DOHH2 (cell line): ENCODE results near the gene TBX4.

Source experiments
- H3F3A ChIP-seq: fragments of 200-600 bp; sonication (generic), shearing (Covaris generic); 2 replicates; pipeline ENCODE4 v1.6.0; 2016; ENCODE audit warnings: antibody characterized with exemption, mild to moderate bottlenecking; ENCODE audit not compliant: control insufficient read depth, insufficient read depth
- H3K27ac ChIP-seq: fragments of 200-600 bp; sonication (generic); 2 replicates; pipeline ENCODE4 v1.5.1; 2014; ENCODE audit warnings: low read depth, mild to moderate bottlenecking, low read length, moderate library complexity
- H3K27me3 ChIP-seq: fragments of 200-600 bp; sonication (generic); 2 replicates; pipeline ENCODE4 v1.6.1; 2014; ENCODE audit warnings: mild to moderate bottlenecking, low read length, mixed read lengths; ENCODE audit not compliant: control insufficient read depth
- H3K36me3 ChIP-seq: fragments of 200-600 bp; sonication (generic); 2 replicates; pipeline ENCODE4 v1.6.1; 2014; ENCODE audit warnings: mild to moderate bottlenecking, low read length, moderate library complexity, mixed read lengths; ENCODE audit not compliant: control insufficient read depth
- H3K4me1 ChIP-seq: fragments of 200-600 bp; sonication (generic); 2 replicates; pipeline ENCODE4 v1.6.1; 2014; ENCODE audit warnings: mild to moderate bottlenecking, low read length, mixed read lengths; ENCODE audit not compliant: control insufficient read depth
- H3K4me2 ChIP-seq: fragments of 200-600 bp; sonication (generic); 2 replicates; pipeline ENCODE4 v1.6.0; 2014; ENCODE audit warnings: mild to moderate bottlenecking, low read length, moderate library complexity
- H3K4me3 ChIP-seq: fragments of 200-600 bp; sonication (generic); 2 replicates; pipeline ENCODE4 v1.5.1; 2014; ENCODE audit warnings: mild to moderate bottlenecking, low read length, mixed read lengths
- H3K79me2 ChIP-seq: fragments of 200-600 bp; sonication (generic); 2 replicates; pipeline ENCODE4 v1.6.1; 2014; ENCODE audit warnings: mild to moderate bottlenecking, low read length, mixed read lengths; ENCODE audit not compliant: control insufficient read depth
- H3K9me2 ChIP-seq: fragments of 200-600 bp; sonication (generic); replicated peaks from 2 replicates; pipeline ENCODE4 v1.6.1; 2014; ENCODE audit warnings: mild to moderate bottlenecking, low read length, mixed read lengths; ENCODE audit not compliant: control insufficient read depth
- H3K9me3 ChIP-seq: fragments of 200-600 bp; sonication (generic); 2 replicates; pipeline ENCODE4 v1.6.1; 2014; ENCODE audit warnings: antibody characterized with exemption, low read length, mixed read lengths; ENCODE audit not compliant: control insufficient read depth, insufficient read depth
- H4K20me1 ChIP-seq: fragments of 200-600 bp; sonication (generic); 2 replicates; pipeline ENCODE4 v1.6.0; 2014; ENCODE audit warnings: low read depth, mild to moderate bottlenecking, antibody characterized with exemption, low read length, moderate library complexity; ENCODE audit not compliant: control insufficient read depth, insufficient read depth
- EZH2phosphoT487 ChIP-seq: fragments of 200-600 bp; sonication (generic); IDR thresholded peaks from 2 replicates; pipeline ENCODE4 v1.6.1; 2017; ENCODE audit warnings: borderline replicate concordance, mild to moderate bottlenecking, antibody characterized with exemption, low read length, moderate library complexity, mixed read lengths
- TF ChIP-seq, protein P1 (sequence below): fragments of 200-600 bp; sonication (generic); IDR thresholded peaks from one replicate; pipeline ENCODE4 v1.5.1; 2014; ENCODE audit warnings: antibody characterized with exemption, mild to moderate bottlenecking, low read depth, low read length; ENCODE audit not compliant: poor library complexity, severe bottlenecking

TBX4 gene

DNA sequence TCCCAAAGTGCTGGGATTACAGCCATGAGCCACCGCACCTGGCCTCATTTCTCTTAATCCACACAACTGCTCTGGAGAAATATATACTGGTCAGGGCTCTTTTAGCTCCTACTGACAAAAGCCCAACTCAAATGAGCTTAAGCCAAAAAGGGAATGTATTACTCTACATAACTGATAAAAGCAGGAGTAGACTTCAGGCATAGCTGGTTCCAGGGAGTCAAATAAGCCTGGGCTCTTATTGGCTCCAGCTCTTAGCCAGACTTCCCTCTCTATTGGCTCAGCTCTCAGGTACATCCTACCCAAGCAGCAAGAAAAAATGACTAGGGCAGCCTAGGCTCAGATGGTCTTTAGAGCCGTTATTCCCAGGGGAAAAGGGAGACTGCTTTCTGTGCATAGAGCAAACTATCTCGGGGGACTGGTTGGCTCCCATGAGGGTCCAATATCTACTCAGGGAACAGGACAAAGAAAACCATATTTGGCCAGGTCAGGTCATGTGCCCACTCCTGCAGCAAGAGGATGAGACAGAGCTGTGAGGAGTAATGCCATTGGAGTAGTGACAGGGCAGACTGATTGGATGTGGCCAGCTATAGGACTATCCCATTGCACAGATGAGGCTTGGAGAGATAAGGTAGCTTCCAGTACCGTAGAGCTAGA is 31.4 kb upstream of the TBX4 start:
- Histone ChIP-seq H4K20me1 (no peaks in the 10 kb centered on the region), H3K79me2 (no peaks in the 10 kb centered on the region), H3K27me3 (peaks cover 9% of the 10 kb centered on the region), H3F3A (no peaks in the 10 kb centered on the region), H3K9me2 (no peaks in the 10 kb centered on the region), H3K27ac (no peak overlapping the region), H3K36me3 (no peaks in the 10 kb centered on the region), H3K9me3 (no peaks in the 10 kb centered on the region), H3K4me1 (no peaks in the 10 kb centered on the region), H3K4me3 (no peak overlapping the region), H3K4me2 (no peak overlapping the region)
- no peak for TF ChIP-seq EZH2phosphoT487
- TF ChIP-seq, protein P1, sequence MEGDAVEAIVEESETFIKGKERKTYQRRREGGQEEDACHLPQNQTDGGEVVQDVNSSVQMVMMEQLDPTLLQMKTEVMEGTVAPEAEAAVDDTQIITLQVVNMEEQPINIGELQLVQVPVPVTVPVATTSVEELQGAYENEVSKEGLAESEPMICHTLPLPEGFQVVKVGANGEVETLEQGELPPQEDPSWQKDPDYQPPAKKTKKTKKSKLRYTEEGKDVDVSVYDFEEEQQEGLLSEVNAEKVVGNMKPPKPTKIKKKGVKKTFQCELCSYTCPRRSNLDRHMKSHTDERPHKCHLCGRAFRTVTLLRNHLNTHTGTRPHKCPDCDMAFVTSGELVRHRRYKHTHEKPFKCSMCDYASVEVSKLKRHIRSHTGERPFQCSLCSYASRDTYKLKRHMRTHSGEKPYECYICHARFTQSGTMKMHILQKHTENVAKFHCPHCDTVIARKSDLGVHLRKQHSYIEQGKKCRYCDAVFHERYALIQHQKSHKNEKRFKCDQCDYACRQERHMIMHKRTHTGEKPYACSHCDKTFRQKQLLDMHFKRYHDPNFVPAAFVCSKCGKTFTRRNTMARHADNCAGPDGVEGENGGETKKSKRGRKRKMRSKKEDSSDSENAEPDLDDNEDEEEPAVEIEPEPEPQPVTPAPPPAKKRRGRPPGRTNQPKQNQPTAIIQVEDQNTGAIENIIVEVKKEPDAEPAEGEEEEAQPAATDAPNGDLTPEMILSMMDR: no peak

DNA sequence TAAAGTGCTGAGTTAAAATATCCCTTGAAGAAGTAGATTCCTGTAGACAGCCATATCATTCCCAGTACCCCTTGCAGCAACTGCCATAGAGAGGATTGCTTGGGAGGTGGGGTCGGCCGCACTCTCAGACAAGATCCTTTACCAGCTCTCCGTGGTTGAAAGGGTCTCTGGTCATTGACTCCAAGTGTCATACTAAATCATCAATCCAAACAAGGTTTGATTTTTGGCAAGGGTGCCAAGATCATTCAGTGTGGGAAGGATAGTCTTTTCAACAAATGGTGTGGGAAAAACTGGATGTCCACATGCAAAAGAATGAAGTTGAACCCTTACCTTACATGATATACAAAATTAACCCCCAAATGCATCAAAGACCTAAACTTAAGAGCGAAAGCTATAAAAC is 30.8 kb upstream of the TBX4 start:
- Histone ChIP-seq H3K4me2 (no peak overlapping the region), H3K4me3 (no peak overlapping the region), H3K27me3 (peaks cover 9% of the 10 kb centered on the region), H3F3A (no peaks in the 10 kb centered on the region), H3K27ac (no peak overlapping the region), H4K20me1 (no peaks in the 10 kb centered on the region), H3K9me2 (no peaks in the 10 kb centered on the region), H3K4me1 (no peaks in the 10 kb centered on the region), H3K36me3 (no peaks in the 10 kb centered on the region), H3K79me2 (no peaks in the 10 kb centered on the region), H3K9me3 (no peaks in the 10 kb centered on the region)
- TF ChIP-seq EZH2phosphoT487: no peak
- TF ChIP-seq, protein P1: no peak

DNA sequence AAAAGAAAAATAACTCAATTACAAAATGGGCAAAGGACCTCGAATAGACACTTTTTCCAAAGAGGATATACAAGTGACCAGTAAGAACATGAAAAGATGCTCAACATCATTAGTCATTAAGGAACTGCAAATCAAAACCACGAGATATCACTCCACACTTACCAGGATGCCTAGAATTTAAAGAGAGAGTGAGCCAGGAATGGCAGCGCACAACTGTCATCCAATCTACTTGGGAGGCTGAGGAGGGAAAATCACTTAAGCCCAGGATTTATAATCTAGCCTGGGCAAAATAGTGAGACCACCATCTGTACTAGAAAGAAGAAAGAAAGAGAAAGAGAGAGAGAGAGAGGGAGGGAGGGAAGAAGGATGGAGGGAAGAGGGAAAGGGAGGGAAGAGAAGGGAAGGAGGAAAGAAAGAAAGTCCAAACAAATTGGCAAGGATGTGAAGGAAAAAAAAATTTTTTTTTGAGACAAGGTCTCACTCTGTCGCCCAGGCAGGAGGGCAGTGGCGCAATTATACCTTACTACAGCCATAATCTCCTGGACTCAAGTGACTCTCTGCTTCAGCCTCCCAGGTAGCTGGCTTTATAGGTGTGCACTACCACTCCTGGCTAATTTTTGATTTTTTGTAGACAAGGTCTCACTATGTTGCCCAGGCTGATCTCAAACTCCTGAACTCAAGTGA is 30.0 kb upstream of the TBX4 start:
- no peaks in the 10 kb centered on the region for H4K20me1 ChIP-seq
- no peaks in the 10 kb centered on the region for H3K9me3 ChIP-seq
- no peak overlapping the region for H3K27ac ChIP-seq
- no peaks in the 10 kb centered on the region for H3K36me3 ChIP-seq
- no peak overlapping the region for H3K4me3 ChIP-seq
- H3K9me2 ChIP-seq: no peaks in the 10 kb centered on the region
- TF ChIP-seq, protein P1: no peak
- no peak for TF ChIP-seq EZH2phosphoT487
- H3K4me1 ChIP-seq: no peaks in the 10 kb centered on the region
- H3K27me3 ChIP-seq: peaks cover 10% of the 10 kb centered on the region
- H3K79me2 ChIP-seq: no peaks in the 10 kb centered on the region
- no peak overlapping the region for H3K4me2 ChIP-seq
- no peaks in the 10 kb centered on the region for H3F3A ChIP-seq
